Fibroblast of mammary gland (primary cell): ENCODE measurements around the gene AUH.

ENCODE experiments used
- DNase-seq: peaks from one replicate; pipeline ENCODE4 v3.0.0-alpha.2; 2010; ENCODE audit warnings: low read depth
- H3K4me3 ChIP-seq: 2 replicates; pipeline ENCODE4 v1.5.1; 2011; ENCODE audit warnings: low read depth, mild to moderate bottlenecking, low read length, moderate library complexity; ENCODE audit not compliant: control insufficient read depth
- CTCF ChIP-seq: conservative IDR thresholded peaks from 2 replicates; pipeline ENCODE4 v1.5.1; 2011; ENCODE audit warnings: low read depth, low read length, inconsistent platforms; ENCODE audit not compliant: control insufficient read depth, insufficient read depth

The AUH gene

GRCh38 chr9:91354881-91355280 is 6.8 kb downstream of the AUH start:
- DNase-seq, result peak; percentile 48
- H3K4me3 ChIP-seq, result no peak overlapping the region
- no peak for TF ChIP-seq CTCF

- H3K4me3 ChIP-seq, result no peak overlapping the region
- no peak for DNase-seq
- no peak for TF ChIP-seq CTCF
These were observed 12.6 kb downstream of the AUH start for GRCh38 chr9:91349115-91349555.

GRCh38 chr9:91348191-91348807 is 13.4 kb downstream of the AUH start:
- no peak for TF ChIP-seq CTCF
- H3K4me3 ChIP-seq, result no peak overlapping the region
- DNase-seq, result no peak

GRCh38 chr9:91347377-91347776 is 14.3 kb downstream of the AUH start:
- no peak for TF ChIP-seq CTCF
- no peak overlapping the region for H3K4me3 ChIP-seq
- DNase-seq, result no peak

GRCh38 chr9:91346644-91347043 is 15.1 kb downstream of the AUH start:
- H3K4me3 ChIP-seq, result no peak overlapping the region
- TF ChIP-seq CTCF, result no peak
- peak; percentile 20 for DNase-seq

GRCh38 chr9:91345978-91346377 is 15.7 kb downstream of the AUH start:
- no peak overlapping the region for H3K4me3 ChIP-seq
- no peak for DNase-seq
- no peak for TF ChIP-seq CTCF

GRCh38 chr9:91342575-91342974 is 19.1 kb downstream of the AUH start:
- no peak for DNase-seq
- no peak for TF ChIP-seq CTCF

More at GRCh38 chr9:91342575-91342974, 19.1 kb downstream of the AUH start:
- no peak overlapping the region for H3K4me3 ChIP-seq
